ENCODE measurements around the gene ZNF76. TPM values are rescaled to one million over a fixed set of nuclear protein-coding genes. Genes with fewer than 3 reads are reported as not detected.

ZNF76 gene
- total and polyA plus RNA-seq, 2 of the 13 experiments (the other 11 are each of a cell fraction or from before 2014, with no cell fraction given): 13.2 to 26.4 TPM

- TF ChIP-seq, protein P1, sequence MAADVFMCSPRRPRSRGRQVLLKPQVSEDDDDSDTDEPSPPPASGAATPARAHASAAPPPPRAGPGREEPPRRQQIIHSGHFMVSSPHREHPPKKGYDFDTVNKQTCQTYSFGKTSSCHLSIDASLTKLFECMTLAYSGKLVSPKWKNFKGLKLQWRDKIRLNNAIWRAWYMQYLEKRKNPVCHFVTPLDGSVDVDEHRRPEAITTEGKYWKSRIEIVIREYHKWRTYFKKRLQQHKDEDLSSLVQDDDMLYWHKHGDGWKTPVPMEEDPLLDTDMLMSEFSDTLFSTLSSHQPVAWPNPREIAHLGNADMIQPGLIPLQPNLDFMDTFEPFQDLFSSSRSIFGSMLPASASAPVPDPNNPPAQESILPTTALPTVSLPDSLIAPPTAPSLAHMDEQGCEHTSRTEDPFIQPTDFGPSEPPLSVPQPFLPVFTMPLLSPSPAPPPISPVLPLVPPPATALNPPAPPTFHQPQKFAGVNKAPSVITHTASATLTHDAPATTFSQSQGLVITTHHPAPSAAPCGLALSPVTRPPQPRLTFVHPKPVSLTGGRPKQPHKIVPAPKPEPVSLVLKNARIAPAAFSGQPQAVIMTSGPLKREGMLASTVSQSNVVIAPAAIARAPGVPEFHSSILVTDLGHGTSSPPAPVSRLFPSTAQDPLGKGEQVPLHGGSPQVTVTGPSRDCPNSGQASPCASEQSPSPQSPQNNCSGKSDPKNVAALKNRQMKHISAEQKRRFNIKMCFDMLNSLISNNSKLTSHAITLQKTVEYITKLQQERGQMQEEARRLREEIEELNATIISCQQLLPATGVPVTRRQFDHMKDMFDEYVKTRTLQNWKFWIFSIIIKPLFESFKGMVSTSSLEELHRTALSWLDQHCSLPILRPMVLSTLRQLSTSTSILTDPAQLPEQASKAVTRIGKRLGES (CRISPR knock-in tag; IDR thresholded peaks at IDR 0.05; ENCODE audit: borderline replicate concordance): no peak
- TF ChIP-seq YY1 (IDR thresholded peaks at IDR 0.05; ENCODE audit: insufficient read depth, insufficient replicate concordance, low read depth, low read length) (no peak), GABPB1 (CRISPR knock-in tag; IDR thresholded peaks at IDR 0.05) (peak; percentile 24; the same call in 1 of the 2 replicates), NONO (IDR thresholded peaks at IDR 0.05) (no peak), NONO (CRISPR knock-in tag; conservative IDR thresholded peaks at IDR 0.05) (no peak), KDM5A (IDR thresholded peaks at IDR 0.05; ENCODE audit: borderline replicate concordance, low read length) (no peak), KMT2B (CRISPR knock-in tag; IDR thresholded peaks at IDR 0.05) (no peak), ZBTB10 (CRISPR knock-in tag; IDR thresholded peaks at IDR 0.05; ENCODE audit: borderline replicate concordance) (no peak), ZFP62 (CRISPR knock-in tag; IDR thresholded peaks at IDR 0.05) (no peak), ZNF430 (CRISPR knock-in tag; IDR thresholded peaks at IDR 0.05) (no peak), FOXO1 (CRISPR knock-in tag; IDR thresholded peaks at IDR 0.05) (no peak), NKX3-1 (CRISPR knock-in tag; IDR thresholded peaks at IDR 0.05) (no peak), KDM5B (CRISPR knock-in tag; IDR thresholded peaks at IDR 0.05; ENCODE audit: borderline replicate concordance) (no peak), ZNF17 (CRISPR knock-in tag; IDR thresholded peaks at IDR 0.05) (no peak), JARID2 (CRISPR knock-in tag; IDR thresholded peaks at IDR 0.05; ENCODE audit: insufficient replicate concordance) (no peak), ZNF543 (CRISPR knock-in tag; IDR thresholded peaks at IDR 0.05) (no peak), ZNF207 (IDR thresholded peaks at IDR 0.05; ENCODE audit: borderline replicate concordance) (no peak), SNAPC2 (CRISPR knock-in tag; IDR thresholded peaks at IDR 0.05) (no peak), ZNF644 (CRISPR knock-in tag; IDR thresholded peaks at IDR 0.05; ENCODE audit: low read depth) (no peak), TAF15 (IDR thresholded peaks at IDR 0.05; ENCODE audit: low read depth, low read length, poor library complexity, severe bottlenecking) (no peak), ZNF747 (CRISPR knock-in tag; IDR thresholded peaks at IDR 0.05; ENCODE audit: borderline replicate concordance) (no peak), ZNF263 (CRISPR knock-in tag; IDR thresholded peaks at IDR 0.05) (no peak), ZNF343 (CRISPR knock-in tag; IDR thresholded peaks at IDR 0.05) (no peak)
- TF ChIP-seq, protein P2, sequence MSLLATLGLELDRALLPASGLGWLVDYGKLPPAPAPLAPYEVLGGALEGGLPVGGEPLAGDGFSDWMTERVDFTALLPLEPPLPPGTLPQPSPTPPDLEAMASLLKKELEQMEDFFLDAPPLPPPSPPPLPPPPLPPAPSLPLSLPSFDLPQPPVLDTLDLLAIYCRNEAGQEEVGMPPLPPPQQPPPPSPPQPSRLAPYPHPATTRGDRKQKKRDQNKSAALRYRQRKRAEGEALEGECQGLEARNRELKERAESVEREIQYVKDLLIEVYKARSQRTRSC (CRISPR knock-in tag; IDR thresholded peaks at IDR 0.05; ENCODE audit: low read depth): no peak
- TF ChIP-seq, protein P3, sequence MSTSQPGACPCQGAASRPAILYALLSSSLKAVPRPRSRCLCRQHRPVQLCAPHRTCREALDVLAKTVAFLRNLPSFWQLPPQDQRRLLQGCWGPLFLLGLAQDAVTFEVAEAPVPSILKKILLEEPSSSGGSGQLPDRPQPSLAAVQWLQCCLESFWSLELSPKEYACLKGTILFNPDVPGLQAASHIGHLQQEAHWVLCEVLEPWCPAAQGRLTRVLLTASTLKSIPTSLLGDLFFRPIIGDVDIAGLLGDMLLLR (CRISPR knock-in tag; IDR thresholded peaks at IDR 0.05): no peak
Observed at GRCh38 chr6:35327349-35328027, 68.0 kb downstream of the ZNF76 start (continued).
